ENCODE results near the gene PARD6G. TPM values are rescaled to one million over a fixed set of nuclear protein-coding genes. Genes with fewer than 3 reads are reported as not detected.

Gene PARD6G
- total RNA-seq, 1 experiment from 2014 or later: 3.5 TPM

GRCh38 chr18:80218341-80219227 lies 28.7 kb downstream of the PARD6G start:
- no peak for DNase-seq (ENCODE audit: extremely low read depth, low read depth)

GRCh38 chr18:80213182-80213581 lies 34.1 kb downstream of the PARD6G start:
- no peak for DNase-seq (ENCODE audit: extremely low read depth, low read depth)

DNA sequence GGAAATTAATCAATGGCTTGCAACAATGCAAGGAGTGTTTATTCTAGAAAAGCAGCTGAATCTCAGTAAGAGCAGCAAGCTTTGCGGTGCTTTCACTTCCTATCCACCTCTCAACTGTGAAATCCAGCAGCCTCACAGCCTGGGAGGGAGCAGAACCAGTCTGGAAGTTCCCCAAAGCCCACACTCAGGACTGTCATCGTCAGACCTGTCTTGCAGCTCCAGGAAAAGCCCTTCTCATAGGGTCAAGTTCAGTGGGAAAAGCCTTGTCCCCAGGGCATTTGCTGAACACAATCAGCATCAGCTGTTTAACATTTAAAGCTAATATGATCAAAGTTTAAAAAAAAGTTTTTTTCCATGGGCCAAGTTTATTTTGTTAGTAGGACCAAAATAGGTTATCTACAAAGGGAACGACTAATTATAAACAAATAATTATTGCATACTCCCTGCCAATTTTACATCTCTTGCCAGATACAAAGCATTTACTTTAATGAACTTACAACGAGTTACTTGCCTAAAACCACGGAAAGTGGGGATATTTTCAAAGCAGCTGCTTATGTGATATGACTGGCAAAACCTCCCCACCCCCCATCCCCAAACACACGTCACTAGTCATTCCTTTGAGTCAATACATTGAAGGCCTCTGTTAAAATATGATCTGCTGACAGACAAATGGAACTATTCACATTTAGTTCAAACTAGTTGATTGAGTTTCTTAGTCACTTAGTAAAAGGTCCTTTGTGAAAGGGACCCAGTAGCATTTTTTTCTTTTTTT lies 36.8 kb downstream of the PARD6G start:
- no peak for DNase-seq (ENCODE audit: extremely low read depth, low read depth)

- no peak for DNase-seq (ENCODE audit: extremely low read depth, low read depth)
Observed at GRCh38 chr18:80208620-80209019, 38.7 kb downstream of the PARD6G start.

GRCh38 chr18:80205294-80205693 lies 42.0 kb downstream of the PARD6G start:
- DNase-seq (ENCODE audit: extremely low read depth, low read depth): no peak

GRCh38 chr18:80204142-80204541 lies 43.2 kb downstream of the PARD6G start:
- no peak for DNase-seq (ENCODE audit: extremely low read depth, low read depth)

DNA sequence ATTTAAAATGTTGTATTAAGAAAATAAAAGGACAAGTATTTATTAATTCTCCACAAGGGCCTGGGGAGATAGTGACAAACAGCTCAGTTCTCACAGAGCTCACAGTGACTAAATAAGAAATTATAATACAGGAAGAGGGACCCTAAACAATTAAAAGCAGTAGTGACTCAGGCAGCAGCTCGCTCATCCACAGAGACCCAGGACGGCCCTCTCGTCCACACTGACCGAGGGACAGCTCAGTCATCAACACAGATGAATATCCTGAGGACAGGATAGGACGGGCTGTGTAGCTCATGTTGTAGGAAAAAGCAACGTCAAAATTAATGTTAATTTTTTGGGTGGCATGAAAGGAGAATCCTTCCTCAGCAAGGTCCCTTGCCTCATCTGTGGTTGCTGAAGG lies 44.1 kb downstream of the PARD6G start:
- DNase-seq (ENCODE audit: extremely low read depth, low read depth): no peak

- DNase-seq (ENCODE audit: extremely low read depth, low read depth): no peak
Observed at GRCh38 chr18:80202264-80202998, 44.9 kb downstream of the PARD6G start.

GRCh38 chr18:80201739-80202138 lies 45.6 kb downstream of the PARD6G start:
- no peak for DNase-seq (ENCODE audit: extremely low read depth, low read depth)

GRCh38 chr18:80200932-80201672 lies 46.2 kb downstream of the PARD6G start:
- DNase-seq (ENCODE audit: extremely low read depth, low read depth): no peak

DNA sequence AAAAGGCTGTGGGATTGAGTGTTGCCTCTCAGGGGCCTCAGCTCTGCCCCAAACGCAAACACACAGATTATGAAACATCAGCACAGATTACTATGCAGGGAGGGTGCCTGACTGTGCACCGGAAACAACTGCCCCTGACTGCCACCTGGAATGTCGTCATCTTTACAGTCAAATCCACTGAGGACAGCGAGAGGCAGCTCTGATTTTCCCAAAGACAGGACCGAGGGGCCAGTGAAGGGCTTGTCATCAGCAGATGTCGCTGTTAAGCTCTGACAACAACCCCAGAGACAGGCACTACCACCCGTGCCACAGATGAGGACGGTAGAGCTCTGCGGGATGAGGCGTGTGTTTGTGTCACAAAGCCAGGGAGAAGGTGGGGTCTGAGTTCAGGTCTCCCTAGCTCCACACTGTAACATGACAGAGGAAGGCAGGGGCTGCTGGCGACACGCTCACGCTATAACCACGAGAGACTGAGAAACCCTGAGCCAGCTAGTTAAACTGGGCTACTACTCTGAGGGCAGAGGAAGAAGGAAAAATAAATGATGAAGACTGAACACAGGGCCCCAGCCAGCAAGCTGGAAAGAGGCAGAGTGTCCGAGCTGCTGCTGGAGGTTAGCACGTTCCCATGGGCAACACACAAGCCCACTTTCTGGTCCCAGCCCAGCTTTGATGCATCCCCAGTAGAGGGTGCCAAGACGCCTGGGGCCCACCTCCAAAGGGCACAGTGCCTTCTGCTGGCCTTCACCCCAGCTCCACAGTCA lies 47.0 kb downstream of the PARD6G start:
- peak; percentile 9 for DNase-seq (ENCODE audit: extremely low read depth, low read depth)

DNA sequence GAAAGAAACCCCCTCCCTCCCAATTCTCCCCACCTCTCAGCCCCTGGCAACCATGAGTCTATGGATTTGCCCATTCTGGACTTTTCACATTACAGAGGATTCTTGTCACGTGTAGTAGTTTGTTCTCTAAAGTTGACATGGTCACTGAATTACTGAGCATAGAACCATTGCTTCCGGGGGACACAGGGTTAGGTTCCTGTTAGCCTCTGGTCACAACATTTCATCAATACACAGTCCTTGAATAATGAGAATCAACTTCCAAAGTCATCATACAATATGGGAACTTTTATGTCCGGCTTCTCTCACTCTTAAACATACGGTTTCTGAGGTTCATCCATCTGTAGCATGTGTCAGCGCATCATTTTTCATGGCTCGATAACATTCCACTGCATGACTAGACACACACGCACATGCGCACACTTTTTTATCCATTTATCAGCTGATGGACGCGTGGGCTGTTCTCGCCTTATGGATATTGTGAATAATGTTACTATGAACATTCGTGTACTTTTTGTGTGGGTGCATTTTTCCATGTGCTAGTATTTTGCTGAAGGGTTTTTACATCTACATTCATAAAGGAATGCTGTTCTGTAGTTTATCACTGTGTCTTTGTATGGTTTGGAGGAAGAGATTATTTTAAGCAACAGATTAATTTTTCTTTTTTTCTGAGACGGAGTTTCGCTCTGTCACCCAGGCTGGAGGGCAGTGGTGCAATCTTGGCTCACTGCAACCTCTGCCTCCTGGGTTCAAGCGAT lies 48.1 kb downstream of the PARD6G start:
- no peak for DNase-seq (ENCODE audit: extremely low read depth, low read depth)

DNA sequence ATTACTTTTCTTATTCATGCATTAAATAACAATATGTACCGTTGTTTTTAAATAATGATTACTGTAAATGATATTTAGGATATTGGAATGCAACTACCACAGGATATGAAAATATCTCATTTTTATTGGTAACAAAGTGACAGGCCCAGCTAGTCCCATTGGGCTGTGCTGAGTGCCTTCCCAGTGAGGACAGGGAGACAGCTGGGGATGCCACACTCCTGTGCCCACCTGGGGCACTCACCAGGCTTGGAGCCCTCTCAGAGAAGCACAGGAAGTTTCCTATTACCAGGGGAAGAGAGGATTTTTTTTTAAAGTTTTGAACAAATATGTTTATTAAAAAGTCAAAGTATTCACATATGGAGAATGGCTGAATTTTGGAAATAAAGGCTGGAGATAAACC lies 48.9 kb downstream of the PARD6G start:
- no peak for DNase-seq (ENCODE audit: extremely low read depth, low read depth)

DNA sequence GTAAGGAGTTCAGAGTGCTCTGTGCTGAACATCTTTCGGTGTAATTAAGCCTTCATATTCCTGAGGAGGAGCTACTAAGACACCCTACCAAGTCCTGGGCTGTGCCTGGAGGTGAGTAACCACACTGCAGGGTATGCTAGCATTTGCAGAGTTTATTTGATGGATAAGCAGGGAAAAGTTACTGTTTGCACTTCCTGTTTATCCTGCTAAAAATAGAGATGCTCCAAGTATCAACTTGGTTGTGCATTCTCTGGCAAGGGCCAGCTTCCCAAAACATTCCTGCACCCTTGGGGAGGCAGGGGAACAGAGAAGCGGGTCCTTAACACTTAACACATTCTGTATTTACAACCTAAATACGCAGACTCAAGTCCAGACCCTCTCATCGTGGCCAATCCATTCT lies 49.8 kb downstream of the PARD6G start:
- DNase-seq (ENCODE audit: extremely low read depth, low read depth): no peak

GRCh38 chr18:80196528-80197320 lies 50.6 kb downstream of the PARD6G start:
- no peak for DNase-seq (ENCODE audit: extremely low read depth, low read depth)

DNA sequence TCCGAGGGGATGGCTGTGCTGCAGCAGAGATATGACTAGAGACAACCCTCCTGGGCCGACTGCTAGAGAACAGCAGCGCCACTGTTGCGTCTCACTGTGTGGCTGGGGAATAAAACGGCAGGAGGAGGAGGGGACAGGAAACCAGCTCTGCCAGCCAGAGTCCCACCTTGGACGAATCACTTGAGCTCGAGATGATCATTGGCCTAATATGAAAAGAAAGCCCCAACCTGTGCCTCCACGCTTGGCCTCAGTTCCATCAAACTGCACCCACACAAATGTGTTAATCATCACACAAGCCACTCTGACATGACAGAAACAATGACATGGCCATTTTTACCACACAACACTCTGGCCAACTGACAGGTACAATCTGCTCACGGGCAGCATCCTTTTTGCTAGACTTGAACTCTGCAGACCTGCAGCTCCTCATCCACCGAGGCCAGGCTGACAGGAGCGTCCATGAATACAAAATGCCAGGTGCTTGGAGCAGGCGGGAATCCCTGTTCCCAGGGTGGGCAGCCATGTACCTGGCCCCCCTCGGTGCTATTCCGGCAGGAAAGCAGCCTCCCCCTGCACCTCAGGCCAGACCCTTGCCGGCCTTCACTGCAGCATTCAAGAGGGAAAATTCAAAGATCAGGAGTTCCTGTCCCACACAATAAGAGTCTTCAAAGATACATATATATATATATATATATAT lies 52.3 kb downstream of the PARD6G start:
- no peak for DNase-seq (ENCODE audit: extremely low read depth, low read depth)

DNA sequence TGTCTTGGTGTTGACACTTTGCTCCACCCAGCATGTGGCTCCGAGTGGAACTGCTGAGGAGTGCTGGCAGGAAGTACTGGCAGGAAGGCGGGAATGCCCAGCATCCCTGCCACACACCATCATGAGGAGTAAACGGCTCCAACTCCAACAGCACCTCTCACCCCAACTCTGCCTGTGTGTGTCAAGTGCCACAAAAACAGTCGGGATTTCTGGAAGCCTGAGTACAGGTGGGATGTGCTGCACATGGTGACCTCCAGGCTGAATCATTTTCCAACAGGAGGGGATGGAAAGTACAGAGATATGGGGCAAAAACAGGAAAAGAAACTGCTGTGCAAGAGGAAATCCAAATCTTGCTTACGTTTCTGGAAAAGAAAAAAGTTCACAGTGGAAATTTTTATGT lies 53.6 kb downstream of the PARD6G start:
- DNase-seq (ENCODE audit: extremely low read depth, low read depth): no peak

Measured in NCI-H460 (cell line).